ENCODE measurements around the gene STIMATE. TPM values are rescaled to one million over a fixed set of nuclear protein-coding genes. Genes with fewer than 3 reads are reported as not detected.

STIMATE gene
- total and polyA plus RNA-seq, 10 of the 15 experiments (the other 5 are each of a cell fraction or from before 2014, with no cell fraction given) = 0.24 to 24.1 (median 15.4) TPM

DNA sequence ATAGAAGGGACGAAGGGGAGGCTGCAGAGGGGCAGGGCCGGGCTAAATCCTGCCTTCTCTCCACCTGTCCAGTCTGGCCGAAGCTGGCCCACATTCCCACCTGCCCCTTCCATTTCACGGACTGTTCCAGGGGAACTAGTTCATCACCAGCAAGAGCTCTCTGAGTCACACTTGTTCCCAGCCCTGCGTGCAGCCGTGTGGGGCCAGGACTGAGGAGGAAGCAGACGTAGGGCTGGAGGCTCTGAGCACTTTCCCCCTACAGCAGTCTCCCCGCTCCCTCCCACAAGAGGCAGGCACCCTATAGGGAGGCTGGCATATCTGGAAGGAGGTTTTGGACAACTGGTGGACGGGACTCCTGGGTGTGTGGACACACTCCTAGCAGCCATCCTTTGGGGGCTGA is 69.9 kb downstream of the STIMATE start:
- FAIRE-seq (no peak), DNase-seq (ENCODE audit: low read depth, low spot score) (no peak), ATAC-seq (no peak; the same call in 2 of the 3 replicates)
- no peaks in the 10 kb centered on the region for H3K27me3 ChIP-seq (replicated peaks in 1 of 2; ENCODE audit: control insufficient read depth in 2 of 2, insufficient read depth in 2 of 2, low read length in 1 of 2)
- no TSS peak for BruUV-seq (replicated peaks)
- no peaks in the 10 kb centered on the region for H3K9me3 ChIP-seq (replicated peaks; ENCODE audit: control insufficient read depth, insufficient read depth, low read length)
- WGBS (ENCODE audit: insufficient coverage, insufficient replicate concordance, low lambda C conversion rate, missing lambda C conversion rate) = 61% methylated on average over 9 of the region's 9 CpGs
- TF ChIP-seq WRNIP1 (IDR thresholded peaks at IDR 0.05; ENCODE audit: borderline replicate concordance, low read depth, low read length) (no peak), BMI1 (IDR thresholded peaks at IDR 0.05; ENCODE audit: borderline replicate concordance) (no peak), NFXL1 (IDR thresholded peaks at IDR 0.05; ENCODE audit: borderline replicate concordance) (no peak), SRF (IDR thresholded peaks at IDR 0.05; ENCODE audit: low read depth in 2 of 2, low read length in 2 of 2) (no peak), YBX1 (IDR thresholded peaks at IDR 0.05) (no peak)
- TF ChIP-seq, protein P1, sequence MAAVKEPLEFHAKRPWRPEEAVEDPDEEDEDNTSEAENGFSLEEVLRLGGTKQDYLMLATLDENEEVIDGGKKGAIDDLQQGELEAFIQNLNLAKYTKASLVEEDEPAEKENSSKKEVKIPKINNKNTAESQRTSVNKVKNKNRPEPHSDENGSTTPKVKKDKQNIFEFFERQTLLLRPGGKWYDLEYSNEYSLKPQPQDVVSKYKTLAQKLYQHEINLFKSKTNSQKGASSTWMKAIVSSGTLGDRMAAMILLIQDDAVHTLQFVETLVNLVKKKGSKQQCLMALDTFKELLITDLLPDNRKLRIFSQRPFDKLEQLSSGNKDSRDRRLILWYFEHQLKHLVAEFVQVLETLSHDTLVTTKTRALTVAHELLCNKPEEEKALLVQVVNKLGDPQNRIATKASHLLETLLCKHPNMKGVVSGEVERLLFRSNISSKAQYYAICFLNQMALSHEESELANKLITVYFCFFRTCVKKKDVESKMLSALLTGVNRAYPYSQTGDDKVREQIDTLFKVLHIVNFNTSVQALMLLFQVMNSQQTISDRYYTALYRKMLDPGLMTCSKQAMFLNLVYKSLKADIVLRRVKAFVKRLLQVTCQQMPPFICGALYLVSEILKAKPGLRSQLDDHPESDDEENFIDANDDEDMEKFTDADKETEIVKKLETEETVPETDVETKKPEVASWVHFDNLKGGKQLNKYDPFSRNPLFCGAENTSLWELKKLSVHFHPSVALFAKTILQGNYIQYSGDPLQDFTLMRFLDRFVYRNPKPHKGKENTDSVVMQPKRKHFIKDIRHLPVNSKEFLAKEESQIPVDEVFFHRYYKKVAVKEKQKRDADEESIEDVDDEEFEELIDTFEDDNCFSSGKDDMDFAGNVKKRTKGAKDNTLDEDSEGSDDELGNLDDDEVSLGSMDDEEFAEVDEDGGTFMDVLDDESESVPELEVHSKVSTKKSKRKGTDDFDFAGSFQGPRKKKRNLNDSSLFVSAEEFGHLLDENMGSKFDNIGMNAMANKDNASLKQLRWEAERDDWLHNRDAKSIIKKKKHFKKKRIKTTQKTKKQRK (IDR thresholded peaks at IDR 0.05; ENCODE audit: low read depth, low read length) = no peak
- no peaks in the 10 kb centered on the region for H3K4me1 ChIP-seq (ENCODE audit: control insufficient read depth, insufficient read depth, low read length)
- no peak overlapping the region for H3K4me3 ChIP-seq
- no peak overlapping the region for H3K4me2 ChIP-seq (ENCODE audit: control insufficient read depth, insufficient read depth)
- H3K79me2 ChIP-seq (ENCODE audit: control insufficient read depth, insufficient read depth, low read length) = no peaks in the 10 kb centered on the region
- intact Hi-C loops (cut with micrococcal nuclease; ENCODE audit: unreplicated experiment) = no loop called here
- RAD21 ChIA-PET (ENCODE audit: unreplicated experiment) = no interaction called here
- H3K9ac ChIP-seq (ENCODE audit: control insufficient read depth, insufficient read depth, low read length) = no peak overlapping the region
- H2AFZ ChIP-seq (ENCODE audit: control insufficient read depth, low read depth, low read length) = no peak overlapping the region
- H4K20me1 ChIP-seq (ENCODE audit: control insufficient read depth, insufficient read depth) = no peaks in the 10 kb centered on the region
- H3K36me3 ChIP-seq (ENCODE audit: control insufficient read depth in 2 of 2, insufficient read depth in 2 of 2, low read length in 1 of 2) = no peaks in the 10 kb centered on the region; a peak in 1 of 4 replicates
- CTCF ChIA-PET = no interaction called here
- in situ Hi-C loops (cut with MboI) = no loop called here
- POLR2A ChIA-PET = no interaction called here
- SMC1A ChIA-PET (ENCODE audit: uncharacterized antibody, unreplicated experiment) = no interaction called here
- H3K27ac ChIP-seq (ENCODE audit: control insufficient read depth, insufficient read depth) = no peak overlapping the region

Measured in GM12878 (cell line).